Measurements from ENCODE around the gene DCDC1.

DNA sequence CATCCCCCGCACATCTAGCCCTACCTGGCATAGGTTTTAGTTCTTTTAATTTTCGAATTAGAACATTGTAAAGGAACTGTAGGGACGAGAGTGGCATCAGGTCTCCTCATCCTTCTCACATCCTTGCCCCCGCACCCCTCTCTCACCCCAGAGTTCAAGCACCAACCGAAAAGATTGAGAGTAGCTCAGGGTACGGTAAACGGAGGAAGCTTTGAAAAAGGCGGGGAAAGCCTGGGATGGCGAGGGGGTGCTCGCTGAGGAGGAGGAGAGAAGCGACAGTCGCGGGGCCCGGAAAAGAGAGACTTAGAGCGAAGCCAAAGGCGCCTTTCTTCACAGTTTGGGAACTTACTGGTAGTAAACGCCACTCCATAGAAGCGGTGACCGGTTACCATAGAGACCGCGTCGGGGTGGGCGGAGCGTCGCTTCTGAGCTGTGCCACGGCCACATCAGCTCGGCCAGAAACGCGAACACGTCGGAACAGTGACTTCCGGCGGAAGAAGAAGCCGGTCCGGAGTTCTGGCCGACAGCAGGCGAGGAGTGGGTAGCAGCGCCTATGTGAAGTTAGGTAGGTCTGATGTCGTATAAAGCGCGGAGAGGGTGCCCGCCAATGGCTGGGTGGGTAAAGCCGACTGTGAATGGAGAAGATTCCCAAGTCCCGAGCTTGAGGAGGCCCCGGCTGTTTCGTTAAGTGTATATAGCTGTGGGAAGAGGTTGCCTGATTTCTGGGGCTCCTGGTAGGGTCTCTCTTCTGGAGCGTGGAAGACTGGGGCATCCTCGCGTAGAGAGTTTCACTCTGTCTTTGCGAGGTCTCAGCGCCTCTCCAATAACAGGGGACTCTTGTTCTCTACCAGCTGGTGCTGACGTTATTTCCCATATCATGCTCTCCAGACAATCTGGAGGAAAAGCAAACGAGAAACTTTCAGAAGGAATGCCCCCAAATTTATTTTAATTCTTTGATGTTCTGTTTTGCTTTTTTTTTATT lies at the start of gene DCDC1, which contains the start of gene DNAJC24:
- TF ChIP-seq TAF1 (IDR thresholded peaks at IDR 0.05; ENCODE audit: borderline replicate concordance, insufficient read depth, low read length): peak; percentile 84
- peak; percentile 94 for TF ChIP-seq POLR2AphosphoS5 (IDR thresholded peaks at IDR 0.05; ENCODE audit: low read depth, low read length)
- TF ChIP-seq SIN3A (IDR thresholded peaks at IDR 0.05; ENCODE audit: borderline replicate concordance, insufficient read depth, low read length): peak; percentile 89; the same call in 1 of the 2 replicates
- TF ChIP-seq, protein P1, sequence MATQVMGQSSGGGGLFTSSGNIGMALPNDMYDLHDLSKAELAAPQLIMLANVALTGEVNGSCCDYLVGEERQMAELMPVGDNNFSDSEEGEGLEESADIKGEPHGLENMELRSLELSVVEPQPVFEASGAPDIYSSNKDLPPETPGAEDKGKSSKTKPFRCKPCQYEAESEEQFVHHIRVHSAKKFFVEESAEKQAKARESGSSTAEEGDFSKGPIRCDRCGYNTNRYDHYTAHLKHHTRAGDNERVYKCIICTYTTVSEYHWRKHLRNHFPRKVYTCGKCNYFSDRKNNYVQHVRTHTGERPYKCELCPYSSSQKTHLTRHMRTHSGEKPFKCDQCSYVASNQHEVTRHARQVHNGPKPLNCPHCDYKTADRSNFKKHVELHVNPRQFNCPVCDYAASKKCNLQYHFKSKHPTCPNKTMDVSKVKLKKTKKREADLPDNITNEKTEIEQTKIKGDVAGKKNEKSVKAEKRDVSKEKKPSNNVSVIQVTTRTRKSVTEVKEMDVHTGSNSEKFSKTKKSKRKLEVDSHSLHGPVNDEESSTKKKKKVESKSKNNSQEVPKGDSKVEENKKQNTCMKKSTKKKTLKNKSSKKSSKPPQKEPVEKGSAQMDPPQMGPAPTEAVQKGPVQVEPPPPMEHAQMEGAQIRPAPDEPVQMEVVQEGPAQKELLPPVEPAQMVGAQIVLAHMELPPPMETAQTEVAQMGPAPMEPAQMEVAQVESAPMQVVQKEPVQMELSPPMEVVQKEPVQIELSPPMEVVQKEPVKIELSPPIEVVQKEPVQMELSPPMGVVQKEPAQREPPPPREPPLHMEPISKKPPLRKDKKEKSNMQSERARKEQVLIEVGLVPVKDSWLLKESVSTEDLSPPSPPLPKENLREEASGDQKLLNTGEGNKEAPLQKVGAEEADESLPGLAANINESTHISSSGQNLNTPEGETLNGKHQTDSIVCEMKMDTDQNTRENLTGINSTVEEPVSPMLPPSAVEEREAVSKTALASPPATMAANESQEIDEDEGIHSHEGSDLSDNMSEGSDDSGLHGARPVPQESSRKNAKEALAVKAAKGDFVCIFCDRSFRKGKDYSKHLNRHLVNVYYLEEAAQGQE (IDR thresholded peaks at IDR 0.05; ENCODE audit: insufficient read depth in 1 of 2, low read depth in 2 of 2, low read length in 2 of 2): 0 out of 4 replicates have a peak, but pooled peaks of 1 of the 2 experiments have one; percentile 44
- peak; percentile 93 for TF ChIP-seq FOXP2 (optimal IDR thresholded peaks at IDR 0.05; ENCODE audit: borderline replicate concordance, extremely low read depth, extremely low read length, insufficient read depth)

All from PFSK-1 (cell line).